NCI-H82 treated with DMSO at 0.1 percent for 48 hours (cell line): Measurements from ENCODE around the gene SI.
"Not testable (repeated sequence)": the region's sequence is repeated elsewhere in the genome, so short reads cannot be mapped to it uniquely, and the experiment has no call there.

Experiments
- DNase-seq: peaks from one replicate; lab custom pipeline; 2025; ENCODE audit not compliant: unreplicated experiment; lab: John Stamatoyannopoulos, UW

SI gene

GRCh38 chr3:165078293-165078692 is at the start of gene SI:
TSS of gene SI (minus strand) at chr3:165078496. CDS start at chr3:165076012, 2,484 bp downstream.
- DNase-seq = no peak

- DNase-seq = no peak
Measured at GRCh38 chr3:165125836-165126235, 47.5 kb upstream of the SI start.

- no peak for DNase-seq
Measured at GRCh38 chr3:165111401-165111800, 33.1 kb upstream of the SI start.

- no peak for DNase-seq
Measured at GRCh38 chr3:165103616-165104015, 25.3 kb upstream of the SI start.

- no peak for DNase-seq
Measured at GRCh38 chr3:165082650-165083049, 4.4 kb upstream of the SI start.

GRCh38 chr3:165081183-165081582 is 2.9 kb upstream of the SI start:
- DNase-seq = no peak

- DNase-seq = no peak
Measured at GRCh38 chr3:165075695-165076094, 2.6 kb downstream of the SI start.

- DNase-seq = no peak
Measured at GRCh38 chr3:165070682-165071081, 7.6 kb downstream of the SI start.

GRCh38 chr3:165056510-165056909 is 21.8 kb downstream of the SI start:
- no peak for DNase-seq

GRCh38 chr3:165040186-165040585 is 38.1 kb downstream of the SI start:
- no peak for DNase-seq

- no peak for DNase-seq
Measured at GRCh38 chr3:165011557-165011956, 66.7 kb downstream of the SI start.

- DNase-seq = no peak
Measured at GRCh38 chr3:164984947-164985346, 93.3 kb downstream of the SI start.

- DNase-seq = no peak
Measured at GRCh38 chr3:164962610-164963009, 115.7 kb downstream of the SI start.

GRCh38 chr3:164952966-164953365 is 125.3 kb downstream of the SI start:
- DNase-seq = no peak

GRCh38 chr3:164951403-164951802 is 126.9 kb downstream of the SI start:
- not testable (repeated sequence) for DNase-seq

GRCh38 chr3:164940745-164941144 is 137.6 kb downstream of the SI start:
- no peak for DNase-seq

- no peak for DNase-seq
Measured at GRCh38 chr3:164929642-164930041, 148.7 kb downstream of the SI start.
